Measurements from ENCODE around the gene EEF1A2. TPM values are rescaled to one million over a fixed set of nuclear protein-coding genes. Genes with fewer than 3 reads are reported as not detected.

The EEF1A2 gene
- total RNA-seq, 1 donor from 2014 or later: 0.54 TPM

- Histone ChIP-seq H3K4me2 (no peak overlapping the region), H3K36me3 (no peaks in the 10 kb centered on the region), H3K27ac (no peak overlapping the region), H3K9me3 (ENCODE audit: low read depth) (no peaks in the 10 kb centered on the region), H2AFZ (replicated peaks) (no peak overlapping the region), H3F3A (ENCODE audit: low read depth) (peaks cover 9% of the 10 kb centered on the region), H4K20me1 (ENCODE audit: low read depth) (no peaks in the 10 kb centered on the region), H3K4me1 (no peaks in the 10 kb centered on the region), H3K4me3 (no peak overlapping the region), H3K9ac (no peak overlapping the region), H3K79me2 (ENCODE audit: low read depth) (no peaks in the 10 kb centered on the region), H3K27me3 (no peaks in the 10 kb centered on the region)
- TF ChIP-seq EZH2 (IDR thresholded peaks at IDR 0.05): no peak
- no peaks in the 10 kb centered on the region for H3K36me3 Mint-ChIP-seq
- H3K9me3 Mint-ChIP-seq: no peaks in the 10 kb centered on the region
- DNase-seq (ENCODE audit: low spot score): peak; percentile 2
- peaks cover 10% of the 10 kb centered on the region for H3K4me1 Mint-ChIP-seq
- H3K27ac Mint-ChIP-seq: peak overlapping the region; percentile 1
- peaks cover 11% of the 10 kb centered on the region for H3K27me3 Mint-ChIP-seq (ENCODE audit: insufficient read depth, low read depth)
- H3K4me3 Mint-ChIP-seq: peak overlapping the region; percentile 27
These were observed 33.0 kb upstream of the EEF1A2 start for GRCh38 chr20:63531686-63532448.

- DNase-seq (ENCODE audit: low spot score): peak; percentile 2
- H2AFZ ChIP-seq (replicated peaks): no peak overlapping the region
- Mint-ChIP-seq H3K36me3 (no peaks in the 10 kb centered on the region), H3K27me3 (ENCODE audit: insufficient read depth, low read depth) (peaks cover 11% of the 10 kb centered on the region), H3K27ac (no peak overlapping the region), H3K4me1 (peaks cover 7% of the 10 kb centered on the region), H3K9me3 (no peaks in the 10 kb centered on the region), H3K4me3 (no peak overlapping the region)
- no peak overlapping the region for H3K4me2 ChIP-seq
- no peaks in the 10 kb centered on the region for H3K4me1 ChIP-seq
- no peaks in the 10 kb centered on the region for H3K9me3 ChIP-seq (ENCODE audit: low read depth)
- H3K36me3 ChIP-seq: no peaks in the 10 kb centered on the region
- H3F3A ChIP-seq (ENCODE audit: low read depth): peaks cover 6% of the 10 kb centered on the region
- H3K27ac ChIP-seq: no peak overlapping the region
- no peaks in the 10 kb centered on the region for H3K27me3 ChIP-seq
- TF ChIP-seq EZH2 (IDR thresholded peaks at IDR 0.05) (no peak), EZH2phosphoT487 (IDR thresholded peaks at IDR 0.05) (no peak), CTCF (IDR thresholded peaks at IDR 0.05) (no peak)
- no peak overlapping the region for H3K9ac ChIP-seq
- no peaks in the 10 kb centered on the region for H3K79me2 ChIP-seq (ENCODE audit: low read depth)
- no peak overlapping the region for H3K4me3 ChIP-seq
- H4K20me1 ChIP-seq (ENCODE audit: low read depth): no peaks in the 10 kb centered on the region
These were observed 31.9 kb upstream of the EEF1A2 start for GRCh38 chr20:63530788-63531160.

GRCh38 chr20:63529861-63530787 lies 31.2 kb upstream of the EEF1A2 start:
- Histone ChIP-seq H3F3A (ENCODE audit: low read depth) (peaks cover 8% of the 10 kb centered on the region), H2AFZ (replicated peaks) (no peak overlapping the region), H3K9ac (no peak overlapping the region), H4K20me1 (ENCODE audit: low read depth) (peaks cover 2% of the 10 kb centered on the region), H3K4me1 (no peaks in the 10 kb centered on the region), H3K4me2 (no peak overlapping the region), H3K27ac (no peak overlapping the region), H3K4me3 (no peak overlapping the region), H3K9me3 (ENCODE audit: low read depth) (no peaks in the 10 kb centered on the region), H3K36me3 (no peaks in the 10 kb centered on the region), H3K79me2 (ENCODE audit: low read depth) (no peaks in the 10 kb centered on the region), H3K27me3 (no peaks in the 10 kb centered on the region)
- Mint-ChIP-seq H3K27me3 (ENCODE audit: insufficient read depth, low read depth) (peaks cover 11% of the 10 kb centered on the region), H3K4me3 (no peak overlapping the region), H3K9me3 (no peaks in the 10 kb centered on the region), H3K27ac (no peak overlapping the region), H3K36me3 (no peaks in the 10 kb centered on the region), H3K4me1 (peaks cover 4% of the 10 kb centered on the region)
- DNase-seq (ENCODE audit: low spot score): peak; percentile 0
- TF ChIP-seq EZH2phosphoT487 (IDR thresholded peaks at IDR 0.05) (no peak), CTCF (IDR thresholded peaks at IDR 0.05) (no peak), EZH2 (IDR thresholded peaks at IDR 0.05) (no peak)
